NOMO-1 treated with DMSO at 0.1 percent for 48 hours (cell line): Measurements from ENCODE around the gene GPHB5.
"Not testable (repeated sequence)": the region's sequence is repeated elsewhere in the genome, so short reads cannot be mapped to it uniquely, and the experiment has no call there.

Experiments
- DNase-seq: peaks from one replicate; lab custom pipeline; 2025; ENCODE audit not compliant: unreplicated experiment; lab: John Stamatoyannopoulos, UW

The GPHB5 gene, protein sequence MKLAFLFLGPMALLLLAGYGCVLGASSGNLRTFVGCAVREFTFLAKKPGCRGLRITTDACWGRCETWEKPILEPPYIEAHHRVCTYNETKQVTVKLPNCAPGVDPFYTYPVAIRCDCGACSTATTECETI

DNA sequence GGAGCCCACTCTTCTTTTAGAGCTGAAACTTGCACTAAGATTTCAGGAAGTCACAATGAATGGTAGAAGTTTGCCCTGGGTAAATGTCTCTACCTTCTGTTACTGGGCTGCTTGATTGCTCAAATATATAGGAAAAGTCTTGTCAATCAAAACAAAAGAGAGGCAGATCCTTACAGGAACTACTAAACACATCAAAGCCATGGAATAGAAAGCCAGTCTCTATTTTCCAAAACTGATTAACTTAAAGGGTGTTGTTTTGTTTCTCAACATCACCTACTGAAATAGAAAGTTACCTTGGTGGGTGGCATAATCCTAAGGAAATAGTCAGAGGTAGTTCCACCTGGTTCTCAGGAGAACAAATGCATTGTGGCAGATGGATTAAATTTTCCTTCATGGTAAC is at the start of gene GPHB5:
GPHB5 (minus strand) TSS at position 101 of the 400 bp plus-strand sequence. CDS start 1,086 bp downstream, outside the sequence.
- no peak for DNase-seq

DNA sequence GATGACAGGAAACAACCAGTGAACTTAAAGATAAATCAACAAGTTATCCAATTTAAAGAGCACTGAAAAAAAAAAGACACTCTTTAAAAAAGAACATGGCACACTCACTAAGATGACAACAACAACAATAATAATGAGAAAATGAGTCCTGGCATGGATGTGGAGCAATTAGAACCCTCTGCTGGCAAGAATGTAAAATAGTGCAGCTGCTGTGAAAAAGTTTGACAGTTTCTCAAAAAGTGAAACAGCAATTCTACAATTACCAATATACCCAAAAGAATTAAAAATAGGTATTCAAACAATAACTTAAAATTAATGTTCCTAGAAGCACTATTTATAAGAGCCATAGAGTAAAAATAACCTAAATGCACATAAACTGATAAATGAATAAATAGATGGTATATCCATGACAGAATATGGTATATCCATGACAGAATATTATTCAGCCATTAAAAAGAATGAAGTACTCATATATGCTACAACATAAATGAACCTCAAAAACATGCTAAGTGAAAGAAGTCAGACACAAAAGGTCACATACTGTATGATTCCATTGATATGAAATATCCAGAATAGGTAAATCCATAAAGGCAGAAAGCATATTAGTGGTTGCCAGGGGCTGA is 49.1 kb upstream of the GPHB5 start:
- no peak for DNase-seq

DNA sequence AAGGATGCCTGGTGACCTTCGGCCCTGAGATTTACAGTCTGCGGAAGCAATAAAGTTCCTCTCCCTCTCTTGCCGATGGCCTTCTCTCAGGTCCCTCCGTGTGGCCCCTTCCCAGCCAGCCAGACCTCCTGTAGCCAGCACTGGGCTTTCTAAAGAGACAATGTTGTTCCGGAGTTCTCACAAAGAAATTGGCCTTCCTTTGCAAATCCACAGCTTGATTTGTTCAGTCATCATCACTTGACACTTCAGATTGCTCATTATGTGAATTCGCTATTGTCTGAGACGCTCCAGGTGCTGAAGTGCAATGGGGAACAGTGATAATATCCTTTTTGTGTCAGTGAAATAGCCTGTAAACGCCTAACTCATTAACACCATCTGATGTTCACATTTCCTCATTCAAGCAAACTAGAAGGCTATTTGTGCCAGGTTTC is 43.7 kb upstream of the GPHB5 start:
- no peak for DNase-seq

DNA sequence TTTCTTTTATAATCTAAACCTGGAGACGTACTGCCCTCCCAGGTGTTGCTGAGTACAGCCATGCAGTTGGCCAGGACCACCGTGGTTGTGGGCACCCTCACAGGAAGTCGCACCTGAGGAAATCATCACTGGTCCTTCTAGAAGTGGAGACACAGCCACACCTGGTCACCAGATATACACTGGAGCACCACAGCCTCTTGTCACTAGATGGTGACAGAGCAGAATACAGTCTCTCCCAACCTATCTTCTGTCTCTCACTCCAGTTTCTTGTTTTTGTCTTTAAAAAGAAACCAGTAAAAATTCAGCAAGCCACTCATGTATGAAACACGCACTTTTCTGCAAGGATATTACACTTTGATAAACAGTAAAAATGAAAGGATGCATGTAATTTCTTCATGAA is 43.1 kb upstream of the GPHB5 start:
- DNase-seq: no peak

DNA sequence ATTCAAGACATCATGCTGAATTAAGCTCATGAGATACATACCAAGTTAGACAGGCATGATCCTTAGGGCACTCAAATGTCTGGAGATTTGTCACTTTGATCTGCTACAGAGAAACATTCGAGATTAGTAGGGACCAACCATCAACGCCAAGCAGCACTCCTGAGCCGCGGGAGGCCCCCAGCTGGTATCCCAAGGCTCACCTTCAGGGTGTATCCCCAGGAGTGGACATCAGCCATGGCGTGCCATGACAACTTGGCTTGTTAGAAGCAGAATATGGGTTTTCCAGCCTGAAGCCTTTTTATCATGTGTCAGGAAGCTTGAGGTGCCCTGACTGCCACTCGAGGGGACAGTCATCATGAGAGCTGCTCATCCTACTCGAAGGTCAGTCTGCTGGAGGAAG is 39.1 kb upstream of the GPHB5 start:
- DNase-seq: no peak

DNA sequence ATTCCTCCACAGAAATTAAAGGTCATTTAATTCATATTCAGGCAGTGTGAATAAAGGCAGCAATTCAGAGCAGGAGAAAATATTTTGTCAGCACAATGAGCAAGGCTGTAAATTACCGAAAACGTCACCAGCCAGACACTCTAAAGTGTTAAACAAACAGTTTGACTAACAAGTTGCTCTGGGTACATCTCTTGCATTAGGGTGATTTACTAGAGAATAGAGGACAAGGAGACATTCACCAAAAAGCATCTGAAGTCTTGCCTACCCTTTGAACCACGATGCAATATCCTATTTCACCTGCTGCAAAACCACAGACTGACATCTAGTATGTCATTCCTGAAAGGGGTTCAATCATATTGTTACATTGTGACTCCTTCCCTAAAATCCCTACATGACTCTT is 27.1 kb upstream of the GPHB5 start:
- no peak for DNase-seq

DNA sequence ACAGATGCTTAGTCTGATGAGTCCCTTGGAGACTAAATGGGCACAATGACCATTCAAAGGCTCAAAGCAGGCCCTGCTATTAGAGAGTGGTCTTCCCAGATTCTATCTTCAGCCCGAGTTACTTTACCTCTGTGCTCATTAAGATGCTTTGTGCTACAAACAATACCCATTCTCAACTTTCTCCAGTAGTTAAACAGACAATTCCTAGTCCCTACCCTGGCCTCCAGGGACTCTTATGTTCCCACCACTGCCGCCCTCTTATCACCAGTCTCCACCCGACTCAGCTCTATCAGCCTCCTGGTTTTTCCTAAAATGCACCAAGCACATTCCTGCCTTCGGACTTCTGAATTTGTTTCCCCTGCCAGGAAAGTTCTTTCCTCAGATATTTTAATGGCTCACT is 25.6 kb upstream of the GPHB5 start:
- no peak for DNase-seq

DNA sequence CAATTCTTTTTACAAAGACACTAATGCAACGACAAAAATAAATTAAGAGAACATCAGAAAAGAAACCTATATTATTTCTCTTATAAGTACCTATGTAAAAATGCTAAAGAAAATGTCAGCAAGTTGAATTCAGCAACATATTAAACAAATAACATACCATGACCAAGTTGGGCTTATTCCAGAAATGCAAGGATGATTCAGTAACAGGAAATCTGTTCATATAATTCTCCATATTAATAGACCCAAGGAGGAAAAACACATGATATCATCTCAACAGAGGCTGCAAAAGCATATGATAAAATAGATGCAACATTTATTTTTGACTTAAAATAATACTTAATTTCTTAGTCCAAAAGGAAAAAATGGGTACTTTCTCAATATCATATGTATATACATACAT is 25.1 kb upstream of the GPHB5 start:
- no peak for DNase-seq

DNA sequence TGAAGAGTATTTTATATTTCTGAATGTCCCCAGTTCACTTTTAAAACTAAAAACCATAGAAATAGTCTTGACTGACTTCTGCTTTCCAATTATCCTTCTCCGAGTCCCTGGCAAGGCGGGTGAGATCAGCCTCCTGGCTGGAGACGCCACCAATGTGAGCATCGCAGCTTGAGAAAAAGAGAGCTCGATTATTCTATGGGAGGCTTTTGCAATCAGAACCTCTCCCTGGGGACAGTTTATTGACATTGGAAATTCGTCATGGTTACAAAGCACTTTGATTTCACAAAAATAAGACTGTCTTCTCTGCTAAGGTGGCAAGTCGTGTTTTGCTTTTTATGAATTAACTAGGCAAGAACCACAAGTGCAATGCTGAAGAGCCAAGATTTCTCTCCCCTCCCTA is 23.6 kb upstream of the GPHB5 start:
- DNase-seq: no peak

DNA sequence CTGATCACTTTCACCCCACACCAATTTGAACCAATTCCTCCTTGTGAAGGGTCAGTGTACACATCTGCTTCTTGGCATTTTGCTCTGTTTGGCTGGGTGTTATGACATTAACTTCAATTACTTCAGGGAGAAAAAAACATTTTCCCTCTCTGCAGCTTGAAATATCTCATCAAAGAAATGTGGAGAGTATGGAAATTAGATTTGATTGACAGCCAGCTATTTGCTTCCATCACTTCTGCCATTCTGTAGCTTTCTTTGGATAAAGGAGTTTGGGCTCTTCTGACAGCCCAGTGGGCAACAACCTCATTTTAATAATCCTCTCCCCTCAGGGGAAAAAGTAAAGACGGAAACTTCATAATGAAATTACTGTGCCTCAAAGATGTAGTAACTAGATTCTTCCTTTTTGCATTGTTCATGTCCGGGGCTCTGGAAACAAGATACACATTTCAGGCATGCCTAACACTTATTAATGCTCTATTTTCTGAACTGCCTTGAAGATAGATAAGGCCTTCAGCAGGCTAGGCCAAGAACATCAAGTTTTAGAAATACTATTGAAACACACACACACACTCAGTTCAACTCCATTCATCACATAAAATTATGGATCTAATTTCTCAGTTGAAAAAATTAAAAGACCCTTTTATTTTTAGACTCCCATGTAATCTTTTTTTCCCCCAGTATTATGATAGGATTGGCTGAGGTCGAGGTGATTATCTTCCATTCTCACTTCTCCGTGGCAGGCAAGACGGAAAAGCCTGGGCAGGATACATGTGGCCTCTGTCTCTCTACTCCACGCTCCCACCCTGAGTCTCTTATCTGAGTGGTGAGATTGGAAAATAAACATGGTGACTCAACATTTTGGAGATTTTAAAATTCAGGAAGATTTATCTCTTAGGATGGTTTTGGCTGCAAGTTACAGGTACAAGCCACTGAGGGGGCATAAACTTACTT is 10.3 kb upstream of the GPHB5 start:
- no peak for DNase-seq

DNA sequence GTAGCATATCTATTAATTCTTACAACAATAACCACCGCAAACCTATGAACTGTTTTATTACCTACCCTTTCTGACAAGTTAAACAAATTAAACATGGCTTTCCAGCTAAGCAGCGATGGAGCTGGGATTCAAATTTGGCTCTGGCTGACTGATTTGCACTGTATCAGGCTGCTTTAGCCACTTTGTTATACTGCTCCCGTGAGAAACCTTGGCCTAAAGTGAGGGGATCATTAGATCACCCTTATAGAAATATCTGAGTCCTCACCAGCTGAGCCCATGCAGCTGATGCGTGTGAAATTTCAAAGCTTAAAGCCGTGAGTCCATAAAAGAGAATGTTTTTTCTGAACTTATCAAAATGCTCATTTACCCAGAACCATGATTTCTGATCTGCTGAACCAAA is 8.1 kb upstream of the GPHB5 start:
- DNase-seq: no peak

DNA sequence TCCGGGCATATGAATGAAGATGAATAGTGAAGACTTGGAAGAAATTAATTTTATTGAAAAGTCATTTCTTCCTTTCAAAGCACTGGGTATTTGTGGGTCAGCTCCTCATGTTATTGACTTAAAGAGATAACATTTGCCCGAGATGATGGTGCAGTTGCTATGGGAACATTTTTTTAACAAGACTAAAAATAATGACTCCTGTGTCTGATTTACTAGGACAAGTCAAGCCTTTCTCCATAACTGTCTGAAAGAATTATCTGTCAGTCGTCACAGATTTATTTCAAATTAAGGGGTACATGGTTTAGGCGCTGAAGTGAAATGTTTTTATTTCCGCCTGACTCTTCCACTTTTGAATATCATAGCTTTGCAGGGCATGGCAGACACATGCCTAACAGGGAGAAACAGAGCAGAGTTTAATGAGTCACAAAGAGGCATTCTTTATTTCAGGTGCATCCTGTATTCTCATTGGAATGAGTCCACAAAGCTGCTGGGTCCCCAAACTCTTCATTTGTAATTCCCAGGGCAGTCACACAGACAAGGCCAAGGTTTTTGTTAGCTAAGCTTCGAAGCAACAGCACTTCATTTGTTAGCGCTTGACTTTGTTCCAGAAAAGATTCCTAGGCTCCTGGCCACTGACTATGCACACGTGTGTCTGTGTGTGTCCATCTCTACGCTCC is 4.3 kb upstream of the GPHB5 start:
- DNase-seq: no peak

DNA sequence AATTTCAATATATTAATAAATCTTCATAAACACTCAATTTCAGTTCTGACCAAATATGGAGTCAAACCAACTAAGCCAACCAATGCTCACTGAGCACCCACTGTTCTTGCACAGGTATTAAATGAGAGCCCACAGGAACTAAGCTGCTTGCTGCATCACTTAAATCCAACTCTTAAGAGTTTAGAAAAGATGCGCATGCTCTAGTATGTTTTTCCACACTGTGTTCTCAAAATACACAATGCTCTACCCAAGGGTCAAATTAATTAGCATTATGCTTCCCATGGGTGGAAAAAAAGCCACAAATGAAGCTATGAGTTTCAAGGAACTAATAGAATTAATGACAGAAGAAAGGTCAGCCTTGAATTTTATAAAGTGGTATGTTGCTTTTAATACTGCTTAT is 3.7 kb upstream of the GPHB5 start:
- DNase-seq: no peak

DNA sequence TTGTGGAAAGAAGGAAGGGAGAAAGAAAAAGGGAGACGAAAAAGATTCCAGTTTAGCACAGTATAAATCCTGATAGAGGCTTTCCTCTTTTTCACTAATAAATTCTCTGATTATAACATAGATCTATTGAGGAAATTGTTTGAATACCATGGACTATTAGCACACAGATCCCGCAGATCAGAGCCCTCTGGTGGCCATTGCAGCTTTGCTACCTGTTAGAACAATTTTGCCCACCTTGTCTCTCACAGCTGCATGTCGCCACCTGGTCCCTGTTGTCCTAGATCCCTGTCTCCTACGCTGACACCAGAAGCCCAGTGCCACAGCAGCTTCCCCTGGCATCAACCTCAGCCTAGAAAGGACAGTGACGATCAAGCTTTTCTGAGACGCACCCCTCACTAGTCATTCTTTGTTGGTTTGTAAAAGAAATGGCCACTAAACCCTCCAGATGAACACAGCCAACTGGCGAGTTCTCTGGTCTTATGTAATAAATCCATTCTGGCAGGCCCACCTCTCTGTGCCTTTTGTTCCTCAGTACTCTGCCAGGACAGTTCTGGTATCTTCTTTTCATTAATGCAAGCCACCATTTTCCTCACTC is 9.9 kb downstream of the GPHB5 start:
- DNase-seq: no peak

DNA sequence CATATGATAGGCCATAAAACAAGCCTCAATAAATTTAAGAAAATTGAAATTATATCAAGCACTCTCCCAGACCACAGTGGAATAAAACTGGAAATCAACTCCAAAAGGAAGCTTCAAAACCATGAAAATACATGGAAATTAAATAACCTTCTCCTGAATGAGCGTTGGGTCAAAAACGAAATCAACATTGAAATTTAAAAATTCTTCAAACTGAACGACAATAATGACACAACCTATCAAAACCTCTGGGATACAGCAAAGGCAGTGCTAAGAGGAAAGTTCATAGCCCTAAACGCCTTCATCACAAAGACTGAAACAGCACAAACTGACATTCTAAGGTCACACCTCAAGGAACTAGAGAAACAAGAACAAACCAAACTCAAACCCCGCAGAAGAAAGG is 14.3 kb downstream of the GPHB5 start:
- DNase-seq: not testable (repeated sequence)

DNA sequence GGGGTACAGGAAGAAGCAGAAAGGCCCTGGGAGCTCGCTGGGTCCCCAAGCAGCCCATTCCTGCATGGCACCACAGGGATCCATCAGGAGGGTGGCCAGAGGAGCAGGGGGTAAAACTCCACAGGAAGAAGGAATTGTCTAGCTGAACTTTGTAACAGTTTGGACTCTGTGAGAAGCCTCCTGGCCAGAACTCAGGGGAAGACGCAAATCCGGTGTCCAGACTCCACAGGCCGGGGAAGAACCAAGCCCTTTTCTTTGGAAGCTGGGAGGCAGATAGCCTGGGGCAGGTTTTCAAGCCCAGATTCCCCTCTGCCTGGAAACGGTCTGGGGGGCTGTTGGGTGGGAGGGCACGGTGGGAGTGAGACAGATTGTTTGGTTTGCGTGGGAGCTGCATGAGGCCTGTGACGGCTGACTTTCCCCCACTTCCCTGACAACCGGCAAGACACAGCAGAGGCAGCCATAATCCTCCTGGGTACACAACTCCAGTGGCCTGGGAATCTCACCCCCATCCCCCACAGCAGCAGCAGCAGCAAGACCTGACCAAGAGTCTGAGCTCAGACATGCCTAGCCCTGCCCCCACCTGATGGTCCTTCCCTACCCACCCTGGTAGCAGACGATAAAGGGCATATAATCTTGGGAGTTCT is 16.7 kb downstream of the GPHB5 start:
- DNase-seq: no peak

DNA sequence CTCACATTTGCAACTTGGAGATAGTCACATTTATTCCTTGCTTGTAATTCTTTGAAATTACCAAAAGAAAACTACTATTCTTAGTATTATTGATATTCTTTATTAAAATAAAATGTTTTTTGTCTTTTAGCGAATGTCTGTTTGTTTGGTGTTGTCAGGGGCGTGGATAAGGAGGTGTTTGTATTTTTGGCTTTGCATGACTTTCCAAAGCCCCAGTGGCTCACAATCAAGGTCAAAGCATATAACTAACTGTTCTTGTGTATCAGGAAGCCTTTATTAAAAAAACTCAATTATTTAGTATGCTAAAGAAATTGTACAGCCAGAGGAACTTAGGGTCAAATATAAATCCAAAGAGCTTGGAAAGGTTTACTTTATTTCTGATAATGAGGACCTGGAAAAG is 17.9 kb downstream of the GPHB5 start:
- no peak for DNase-seq

DNA sequence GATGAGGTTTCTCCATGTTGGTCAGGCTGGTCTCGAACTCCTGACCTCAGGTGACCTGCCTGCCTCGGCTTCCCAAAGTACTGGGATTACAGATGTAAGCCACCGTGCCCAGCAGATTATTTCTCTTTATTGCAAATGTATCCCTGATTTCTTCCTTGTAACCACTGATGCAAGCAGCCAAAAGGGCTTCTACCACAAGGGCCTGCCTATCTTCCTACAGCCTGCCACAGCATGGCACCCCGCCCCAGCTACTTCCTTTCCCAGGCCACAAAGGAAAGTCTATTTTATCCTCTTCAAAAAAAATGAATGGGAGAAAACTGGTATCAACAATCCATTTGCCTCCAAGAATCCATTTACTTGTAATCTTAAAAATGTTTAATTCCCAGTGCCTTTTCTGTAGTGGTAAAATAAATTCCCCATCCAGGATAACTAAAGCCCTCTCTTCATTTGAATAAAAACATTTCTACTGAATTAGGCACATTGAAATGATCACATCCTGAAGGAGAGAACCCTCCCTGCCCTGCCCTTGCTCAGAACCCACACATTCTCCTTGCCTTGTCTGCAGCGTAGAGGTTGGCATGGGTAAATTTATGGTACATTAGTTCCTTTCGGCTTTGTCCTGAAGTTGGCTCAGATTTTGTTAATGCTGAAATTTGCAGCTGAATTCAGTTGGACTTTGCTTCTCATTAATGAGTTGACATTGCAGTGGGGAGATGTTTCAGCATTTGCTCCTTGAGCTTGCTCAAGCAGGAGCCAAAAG is 19.2 kb downstream of the GPHB5 start:
- no peak for DNase-seq

DNA sequence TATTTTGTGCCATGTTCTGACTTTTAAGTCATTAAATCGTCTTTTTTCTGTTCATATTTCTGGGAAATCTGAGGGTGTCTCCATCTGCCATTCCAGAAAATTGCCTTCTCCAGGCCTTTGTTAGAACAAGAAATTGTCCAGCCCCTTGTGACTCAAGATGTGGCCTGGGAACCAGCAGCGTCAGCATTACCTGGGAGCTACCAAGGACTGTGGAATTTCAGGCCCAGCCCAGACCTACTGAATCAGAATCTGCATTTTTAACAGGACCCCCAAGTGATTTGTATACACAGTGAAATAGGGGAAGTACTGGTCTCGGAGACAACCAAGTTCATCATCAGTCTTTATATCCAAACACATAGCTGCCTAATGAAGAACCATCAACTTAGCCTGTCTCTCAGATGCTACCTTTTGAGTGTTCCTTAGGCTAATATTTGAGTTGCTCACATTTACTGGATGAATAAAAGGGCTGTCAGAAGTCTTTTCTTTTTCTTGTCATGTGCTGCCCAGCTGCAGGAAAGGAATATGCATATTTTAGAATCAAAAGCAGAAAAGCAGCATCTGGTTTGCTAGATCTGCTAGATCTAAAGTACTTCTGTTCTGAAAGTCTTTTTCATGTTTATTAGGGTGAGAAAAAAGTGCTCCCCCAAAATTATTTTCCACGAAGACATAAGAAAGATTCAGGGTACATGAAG is 21.2 kb downstream of the GPHB5 start:
- no peak for DNase-seq
